K562 (cell line): Measurements from ENCODE around the gene ADCYAP1R1. TPM values are rescaled to one million over a fixed set of nuclear protein-coding genes. Genes with fewer than 3 reads are reported as not detected.

Experiments used
- ATAC-seq: fragments of 200-7000 bp; cut with Tn5 transposase; 3 replicates; pipeline ENCODE4 v1.9.1; 2020; ENCODE audit warnings: moderate library complexity
- BruUV-seq: library from RNA; stranded (reverse); fragments of 400-500 nt; replicated peaks from 2 replicates; lab custom pipeline; 2021; lab: Mats Ljungman, UMichigan
- CTCF ChIA-PET: fragments of 300-600 bp; formaldehyde crosslinking; extraction: SDS; loops from one replicate; lab custom pipeline; 2021; ENCODE audit warnings: low intra/inter-chr PET ratio; lab: Yijun Ruan, JAX
- POLR2A ChIA-PET: fragments of 300-600, 350-650 bp; sonication (Branson Sonifier 250); formaldehyde crosslinking; extraction: SDS; loops from one replicate; lab custom pipeline; 2021; ENCODE audit warnings: antibody characterized with exemption, inconsistent platforms; lab: Yijun Ruan, JAX
- DNase-seq, 4 experiments: peaks; one replicate each; pipeline versions ENCODE4 v3.0.0 to v3.0.0-alpha.2; 2011 to 2018; ENCODE audit warnings: low spot score in 3 of 4, mixed read lengths in 3 of 4; ENCODE audit errors: extremely low read depth in 1 of 4
- FAIRE-seq: peaks from 2 replicates; lab custom pipeline; 2011; peaks lifted over from hg19 to GRCh38; lab: Jason Lieb, UNC
- H2AFZ ChIP-seq: 2 replicates; pipeline ENCODE4 v1.6.0; 2011; ENCODE audit warnings: low read depth, low read length, control low read depth, inconsistent platforms
- H3K27ac ChIP-seq: fragments of 200-600 bp; 3 replicates; pipeline ENCODE4 v1.8.0; 2011; ENCODE audit warnings: low read depth, mild to moderate bottlenecking, control low read depth, inconsistent platforms, low read length, moderate library complexity, mixed read lengths; ENCODE audit errors: extremely low read depth
- H3K27me3 ChIP-seq, 2 experiments: fragments of 300-600 bp in 1 of 2; 2 replicates in 1 of 2; 3 replicates in 1 of 2; pipeline versions ENCODE4 v1.6.0 to v1.8.0; 2011; ENCODE audit warnings: inconsistent platforms in 2 of 2, low read length in 2 of 2, mild to moderate bottlenecking in 1 of 2, mixed read lengths in 1 of 2, moderate library complexity in 1 of 2; ENCODE audit not compliant: control insufficient read depth in 2 of 2, insufficient read depth in 2 of 2
- H3K36me3 ChIP-seq: fragments of 300-600 bp; 3 replicates; pipeline ENCODE4 v1.8.0; 2011; ENCODE audit warnings: mild to moderate bottlenecking, low read length, inconsistent platforms; ENCODE audit not compliant: control insufficient read depth, insufficient read depth
- H3K4me1 ChIP-seq, 2 experiments: fragments of 200-600 bp in 1 of 2; replicated peaks in 1 of 2; 2 replicates in 1 of 2; 3 replicates in 1 of 2; pipeline versions ENCODE4 v1.5.1 to v1.8.0; 2011; ENCODE audit warnings: inconsistent platforms in 2 of 2, low read length in 2 of 2, mild to moderate bottlenecking in 1 of 2, mixed read lengths in 1 of 2, moderate library complexity in 1 of 2; ENCODE audit not compliant: control insufficient read depth in 2 of 2, insufficient read depth in 2 of 2
- H3K4me2 ChIP-seq: 2 replicates; pipeline ENCODE4 v1.6.1; 2011; ENCODE audit warnings: low read length, control low read depth, inconsistent platforms, mixed read lengths; ENCODE audit not compliant: insufficient read depth
- H3K4me3 ChIP-seq: fragments of 200-600 bp; sonication (generic), shearing (Covaris generic); 2 replicates; pipeline ENCODE4 v1.5.1; 2016; ENCODE audit warnings: control low read depth, inconsistent platforms
- H3K79me2 ChIP-seq: fragments of 200-600 bp; 3 replicates; pipeline ENCODE4 v1.8.0; 2011; ENCODE audit warnings: low read length, inconsistent platforms; ENCODE audit not compliant: control insufficient read depth, insufficient read depth
- H3K9ac ChIP-seq, 2 experiments: 2 replicates each; pipeline versions ENCODE4 v1.6.0 to v1.6.1; 2011; ENCODE audit warnings: low read depth in 2 of 2, low read length in 2 of 2, control low read depth in 1 of 2, inconsistent platforms in 1 of 2, mild to moderate bottlenecking in 1 of 2, mixed read lengths in 1 of 2; ENCODE audit not compliant: insufficient read depth in 1 of 2
- H3K9me1 ChIP-seq: one replicate; pipeline ENCODE4 v1.6.0; 2011; ENCODE audit warnings: inconsistent platforms, mild to moderate bottlenecking, low read length, moderate library complexity; ENCODE audit not compliant: control insufficient read depth, insufficient read depth
- H3K9me3 ChIP-seq: replicated peaks from 2 replicates; pipeline ENCODE4 v1.5.1; 2011; ENCODE audit warnings: low read depth, low read length, inconsistent platforms; ENCODE audit not compliant: control insufficient read depth, insufficient read depth
- H4K20me1 ChIP-seq: replicated peaks from 2 replicates; pipeline ENCODE4 v1.6.1; 2011; ENCODE audit warnings: low read length, inconsistent platforms, mixed read lengths; ENCODE audit not compliant: control insufficient read depth, insufficient read depth
- ASH1L ChIP-seq: fragments of 450-650 bp; IDR thresholded peaks from 2 replicates; pipeline ENCODE4 v1.6.1; 2018; ENCODE audit warnings: borderline replicate concordance, mild to moderate bottlenecking, low read depth; ENCODE audit not compliant: partially characterized antibody
- MYBL2 ChIP-seq, 2 experiments: fragments of 450-650 bp in 1 of 2; sonication (generic) in 1 of 2; formaldehyde crosslinking in 1 of 2; IDR thresholded peaks; 2 replicates each; pipeline versions ENCODE4 v1.6.1 to v1.8.1; 2017 to 2022; ENCODE audit warnings: borderline replicate concordance in 1 of 2, inconsistent platforms in 1 of 2, low read depth in 1 of 2, mild to moderate bottlenecking in 1 of 2, missing genetic modification reagents in 1 of 2, moderate library complexity in 1 of 2
- POLR3G ChIP-seq: IDR thresholded peaks from 2 replicates; pipeline ENCODE4 v1.6.1; 2011; ENCODE audit not compliant: insufficient read length, insufficient replicate concordance; ENCODE audit errors: extremely low read depth
- ZNF655 ChIP-seq: fragments of 250-450 bp; sonication (Bioruptor Pico); IDR thresholded peaks from 2 replicates; pipeline ENCODE4 v1.5.0; 2021
- WGBS: fragments of 100-300 bp; shearing (Covaris generic); methylation state at CpG from one replicate; pipeline ENCODE4 v1.1.6; 2016; ENCODE audit warnings: low coverage, mixed read lengths; ENCODE audit not compliant: insufficient coverage; ENCODE audit errors: missing lambda C conversion rate; 5-methylcytosine and 5-hydroxymethylcytosine counted together
- in situ Hi-C: fragments of 300-500 bp; cut with MboI; formaldehyde crosslinking; loops from 4 replicates; pipeline ENCODE4 v1.15.0; 2018; ENCODE audit warnings: inconsistent platforms, mixed read lengths
- intact Hi-C: fragments of 100-400 bp; cut with micrococcal nuclease; formaldehyde crosslinking; loops from 2 replicates; pipeline ENCODE4 v1.14.2; 2022
- polyA plus RNA-seq, 8 experiments: library from polyadenylated mRNA; depleted of rRNA in 4 of 8; stranded (reverse) in 5 of 8; unstranded in 3 of 8; fragments of >200 nt; fragmentation: Nextera tagmentation in 2 of 8; fragmentation: Illumina TruSeq in 1 of 8; extraction: Ambion mirVana in 2 of 8; extraction: Trizol in 1 of 8; gene quantifications; 2 replicates each; pipeline versions ENCODE4 v1.2.1 to v1.2.3, GENCODE V29; 2011 to 2014; ENCODE audit warnings: inconsistent platforms in 1 of 8, missing spikeins in 1 of 8
- total RNA-seq, 7 experiments: library from RNA; depleted of rRNA in 6 of 7; stranded (reverse); fragments of >200 nt in 6 of 7; fragmentation: Illumina TruSeq in 2 of 7; extraction: Trizol in 2 of 7; gene quantifications; 2 replicates each; pipeline versions ENCODE4 v1.2.1 to v1.2.3, GENCODE V29; 2011 to 2021; ENCODE audit warnings: low replicate concordance in 1 of 7

Gene ADCYAP1R1
- total and polyA plus RNA-seq, 9 of the 15 experiments (the other 6 are each of a cell fraction or from before 2014, with no cell fraction given) = 0.03 to 0.07 TPM; not detected in 7

GRCh38 chr7:31065840-31066239 lies 13.7 kb downstream of the ADCYAP1R1 start (continued):
- no peak for TF ChIP-seq POLR3G

GRCh38 chr7:31066516-31067130 lies 14.5 kb downstream of the ADCYAP1R1 start:
- TF ChIP-seq ASH1L = no peak
- TF ChIP-seq, all 486 proteins: peak for 0
- Histone ChIP-seq H3K4me2 (no peak overlapping the region), H3K4me1 (no peaks in the 10 kb centered on the region), H3K9ac (no peak overlapping the region), H3K27me3 (peaks cover 0 to 14% of the 10 kb centered on the region in 2 experiments; a peak in 3 of 5 replicates), H3K36me3 (no peaks in the 10 kb centered on the region), H3K4me3 (no peak overlapping the region), H4K20me1 (0 out of 2 replicates have a peak, but pooled peaks cover 3% of the 10 kb centered on the region), H3K9me3 (no peaks in the 10 kb centered on the region), H3K9me1 (no peaks in the 10 kb centered on the region), H2AFZ (no peak overlapping the region), H3K79me2 (no peaks in the 10 kb centered on the region), H3K27ac (no peak overlapping the region)
- ATAC-seq = no peak
- WGBS = 2% methylated on average over 4 of the region's 4 CpGs
- DNase-seq = no peak
- FAIRE-seq = no peak
- BruUV-seq = no TSS peak
- ChIA-PET POLR2A (interaction anchor here (1.6 kb wide), 1 partner anchor 20 kb away, joined by 4 read pairs; no protein-coding TSS in a partner anchor), CTCF (no interaction called here)
- in situ Hi-C loops (no loop called here), intact Hi-C loops (no loop called here)

- in situ Hi-C loops = no loop called here
- DNase-seq (no peak), FAIRE-seq (no peak), ATAC-seq (no peak)
- no peak overlapping the region for H2AFZ ChIP-seq
- no peak overlapping the region for H3K27ac ChIP-seq
- 0 out of 2 replicates have a peak, but pooled peaks cover 3% of the 10 kb centered on the region for H4K20me1 ChIP-seq
- intact Hi-C loops = no loop called here
- no TSS peak for BruUV-seq
- H3K79me2 ChIP-seq = no peaks in the 10 kb centered on the region
- CTCF ChIA-PET = no interaction called here
- no peaks in the 10 kb centered on the region for H3K9me3 ChIP-seq
- H3K36me3 ChIP-seq = no peaks in the 10 kb centered on the region
- POLR2A ChIA-PET = no interaction called here
- H3K9me1 ChIP-seq = no peaks in the 10 kb centered on the region
- H3K4me3 ChIP-seq = no peak overlapping the region
- WGBS = 0% methylated on average over 3 of the region's 3 CpGs
- no peak overlapping the region for H3K9ac ChIP-seq
- H3K4me2 ChIP-seq = no peak overlapping the region
- no peaks in the 10 kb centered on the region for H3K4me1 ChIP-seq
- H3K27me3 ChIP-seq = peaks cover 0 to 19% of the 10 kb centered on the region in 2 experiments; a peak in 3 of 5 replicates
- TF ChIP-seq MYBL2 (IDR thresholded peaks at IDR 0.05; ENCODE audit: low read depth) (no peak), MYBL2 (CRISPR knock-in tag; IDR thresholded peaks at IDR 0.05; ENCODE audit: borderline replicate concordance) (no peak), ZNF655 (CRISPR knock-in tag) (no peak)
Observed at GRCh38 chr7:31067491-31067890, 15.4 kb downstream of the ADCYAP1R1 start.
